Stimulated activated naive CD8-positive, alpha-beta T cell treated with anti-CD3 and anti-CD28 coated beads, Interleukin-15, Interleukin-2, amounts not matched to agents 100 U/mL and 50 U/mL, for 24 hours (primary cell): ENCODE data around the gene DLGAP1.
"Not testable (repeated sequence)": the region's sequence is repeated elsewhere in the genome, so short reads cannot be mapped to it uniquely, and the experiment has no call there.

Experiments
- ATAC-seq: fragments of 150-1000 bp; cut with Tn5 transposase; one replicate; pipeline ENCODE4 v1.10.0; 2021
- DNase-seq: peaks from one replicate; pipeline ENCODE4 v3.0.0; 2021

Gene DLGAP1

GRCh38 chr18:3655254-3656050 lies 799.7 kb downstream of the DLGAP1 start:
- ATAC-seq, result no peak
- no peak for DNase-seq

- no peak for DNase-seq
These were observed 800.5 kb downstream of the DLGAP1 start for GRCh38 chr18:3654442-3655253.

GRCh38 chr18:3653851-3654441 lies 801.2 kb downstream of the DLGAP1 start:
- DNase-seq, result no peak
- ATAC-seq, result no peak

More at GRCh38 chr18:3654442-3655253, 800.5 kb downstream of the DLGAP1 start:
- ATAC-seq, result no peak

GRCh38 chr18:3653263-3653850 lies 801.8 kb downstream of the DLGAP1 start:
- DNase-seq (no peak), ATAC-seq (no peak)

GRCh38 chr18:3652380-3653262 lies 802.5 kb downstream of the DLGAP1 start:
- ATAC-seq (peak; percentile 97), DNase-seq (peak; percentile 82)

- no peak for DNase-seq
- no peak for ATAC-seq
These were observed 803.8 kb downstream of the DLGAP1 start for GRCh38 chr18:3651266-3651665.

- ATAC-seq, DNase-seq: not testable (repeated sequence)
These were observed 804.5 kb downstream of the DLGAP1 start for GRCh38 chr18:3650521-3651042.

- ATAC-seq, result no peak
- no peak for DNase-seq
These were observed 805.3 kb downstream of the DLGAP1 start for GRCh38 chr18:3649633-3650426.

GRCh38 chr18:3649135-3649632 lies 805.9 kb downstream of the DLGAP1 start:
- DNase-seq (no peak), ATAC-seq (no peak)

GRCh38 chr18:3648641-3649040 lies 806.5 kb downstream of the DLGAP1 start:
- no peak for DNase-seq
- ATAC-seq, result no peak

- ATAC-seq, result no peak
- no peak for DNase-seq
These were observed 806.9 kb downstream of the DLGAP1 start for GRCh38 chr18:3648200-3648599.

- ATAC-seq, result no peak
- no peak for DNase-seq
These were observed 807.5 kb downstream of the DLGAP1 start for GRCh38 chr18:3647636-3648035.

GRCh38 chr18:3645384-3646156 lies 809.5 kb downstream of the DLGAP1 start:
- ATAC-seq (no peak), DNase-seq (no peak)

- ATAC-seq (peak; percentile 49), DNase-seq (no peak)
These were observed 820.7 kb downstream of the DLGAP1 start for GRCh38 chr18:3634250-3634939.

- ATAC-seq (no peak), DNase-seq (no peak)
These were observed 823.2 kb downstream of the DLGAP1 start for GRCh38 chr18:3631887-3632286.

- ATAC-seq (no peak), DNase-seq (no peak)
These were observed 828.1 kb downstream of the DLGAP1 start for GRCh38 chr18:3626929-3627458.

GRCh38 chr18:3625742-3626091 lies 829.4 kb downstream of the DLGAP1 start:
- DNase-seq (no peak), ATAC-seq (no peak)

- ATAC-seq, result peak; percentile 93
- DNase-seq, result peak; percentile 67
These were observed 830.0 kb downstream of the DLGAP1 start for GRCh38 chr18:3624935-3625741.
